ENCODE data around the gene RIMS3. TPM values are rescaled to one million over a fixed set of nuclear protein-coding genes. Genes with fewer than 3 reads are reported as not detected.

Gene RIMS3
- total and polyA plus RNA-seq, 7 donors = 1.2 to 13.7 (median 6.1) TPM

- Histone ChIP-seq H3K27me3 (peaks cover 0 to 9% (median 0%) of the 10 kb centered on the region in 3 donors), H3K4me3 (no peak overlapping the region), H3K27ac (no peak overlapping the region), H3K9me3 (no peaks in the 10 kb centered on the region), H3K4me1 (peaks cover 0 to 4% (median under 1%) of the 10 kb centered on the region in 4 donors), H3K36me3 (no peaks in the 10 kb centered on the region)
- intact Hi-C loops (cut with DNase I) = no loop called here
- TF ChIP-seq POLR2A (IDR thresholded peaks at IDR 0.05) (no peak), CTCF (IDR thresholded peaks at IDR 0.05) (no peak), POLR2AphosphoS5 (IDR thresholded peaks at IDR 0.05) (no peak), EP300 (IDR thresholded peaks at IDR 0.05) (no peak)
- DNase-seq = no peak
- 75 to 89% methylated on average over 7 of the region's 7 CpGs for WGBS, 2 donors
Measured at GRCh38 chr1:40659649-40659947, 5.9 kb downstream of the RIMS3 start.

GRCh38 chr1:40658751-40659648, 6.5 kb downstream of the RIMS3 start:
- Histone ChIP-seq H3K9me3 (no peaks in the 10 kb centered on the region), H3K4me1 (peaks cover 0 to 4% (median 1%) of the 10 kb centered on the region in 4 donors), H3K4me3 (no peak overlapping the region), H3K27ac (no peak overlapping the region), H3K36me3 (no peaks in the 10 kb centered on the region), H3K27me3 (peaks cover 0 to 15% (median 5%) of the 10 kb centered on the region in 3 donors)
- TF ChIP-seq POLR2AphosphoS5 (IDR thresholded peaks at IDR 0.05) (no peak), POLR2A (IDR thresholded peaks at IDR 0.05) (no peak)
- 82 to 87% methylated on average over 16 of the region's 16 CpGs for WGBS, 2 donors
- DNase-seq = no peak
- intact Hi-C loops (cut with DNase I) = no loop called here

GRCh38 chr1:40657046-40657445, 8.4 kb downstream of the RIMS3 start:
- no peak for DNase-seq
- H3K9me3 ChIP-seq = no peaks in the 10 kb centered on the region
- intact Hi-C loops (cut with DNase I) = no loop called here
- 92% methylated on average over 7 of the region's 7 CpGs for WGBS, 2 donors
- no peak for TF ChIP-seq EP300 (IDR thresholded peaks at IDR 0.05)
- no peak for TF ChIP-seq CTCF (IDR thresholded peaks at IDR 0.05)
- no peak for TF ChIP-seq POLR2AphosphoS5 (IDR thresholded peaks at IDR 0.05)
- H3K36me3 ChIP-seq = no peaks in the 10 kb centered on the region
- H3K4me3 ChIP-seq = no peak overlapping the region
- H3K4me1 ChIP-seq = peaks cover 0 to 5% (median 0%) of the 10 kb centered on the region in 4 donors
- H3K27me3 ChIP-seq = peaks cover 0 to 18% (median 8%) of the 10 kb centered on the region in 3 donors
- no peak overlapping the region for H3K27ac ChIP-seq

- H3K4me3 ChIP-seq = no peak overlapping the region
- no peak for DNase-seq
- H3K27ac ChIP-seq = no peak overlapping the region
- peaks cover 0 to 18% (median 8%) of the 10 kb centered on the region in 3 donors for H3K27me3 ChIP-seq
- no peaks in the 10 kb centered on the region for H3K36me3 ChIP-seq
- TF ChIP-seq CTCF (IDR thresholded peaks at IDR 0.05) (no peak), POLR2A (IDR thresholded peaks at IDR 0.05) (no peak), POLR2AphosphoS5 (IDR thresholded peaks at IDR 0.05) (no peak), EP300 (IDR thresholded peaks at IDR 0.05) (no peak)
- intact Hi-C loops (cut with DNase I) = no loop called here
- H3K4me1 ChIP-seq = peaks cover 0 to 5% (median 0%) of the 10 kb centered on the region in 4 donors
- 30 to 67% methylated on average over 30 to 34 of the region's 35 CpGs for WGBS, 2 donors
- H3K9me3 ChIP-seq = no peaks in the 10 kb centered on the region
Measured at GRCh38 chr1:40653851-40654537, 11.5 kb downstream of the RIMS3 start.

GRCh38 chr1:40652979-40653378, 12.5 kb downstream of the RIMS3 start:
- no peak overlapping the region for H3K27ac ChIP-seq
- H3K9me3 ChIP-seq = no peaks in the 10 kb centered on the region
- peaks cover 0 to 5% (median 0%) of the 10 kb centered on the region in 4 donors for H3K4me1 ChIP-seq
- peaks cover 0 to 18% (median 8%) of the 10 kb centered on the region in 3 donors for H3K27me3 ChIP-seq
- no peak overlapping the region for H3K4me3 ChIP-seq
- DNase-seq = no peak
- TF ChIP-seq CTCF (IDR thresholded peaks at IDR 0.05) (no peak), POLR2A (IDR thresholded peaks at IDR 0.05) (no peak), EP300 (IDR thresholded peaks at IDR 0.05) (no peak), POLR2AphosphoS5 (IDR thresholded peaks at IDR 0.05) (no peak)
- WGBS, 2 donors = 64 to 91% methylated on average over 4 of the region's 4 CpGs
- no peaks in the 10 kb centered on the region for H3K36me3 ChIP-seq
- intact Hi-C loops (cut with DNase I) = no loop called here

Measured in sigmoid colon (tissue), 7 donors.